HG02970 (cell line): Measurements from ENCODE around the gene ZSCAN18.
"Not testable (repeated sequence)": the region's sequence is repeated elsewhere in the genome, so short reads cannot be mapped to it uniquely, and the experiment has no call there.

ENCODE experiments used
- ATAC-seq: cut with Tn5 transposase; IDR thresholded peaks from one replicate; pipeline ENCODE4 v1.9.1; 2021; ENCODE audit warnings: mild to moderate bottlenecking, moderate library complexity, moderate number of reproducible peaks; ENCODE audit not compliant: unreplicated experiment, low FRiP score

Gene ZSCAN18

DNA sequence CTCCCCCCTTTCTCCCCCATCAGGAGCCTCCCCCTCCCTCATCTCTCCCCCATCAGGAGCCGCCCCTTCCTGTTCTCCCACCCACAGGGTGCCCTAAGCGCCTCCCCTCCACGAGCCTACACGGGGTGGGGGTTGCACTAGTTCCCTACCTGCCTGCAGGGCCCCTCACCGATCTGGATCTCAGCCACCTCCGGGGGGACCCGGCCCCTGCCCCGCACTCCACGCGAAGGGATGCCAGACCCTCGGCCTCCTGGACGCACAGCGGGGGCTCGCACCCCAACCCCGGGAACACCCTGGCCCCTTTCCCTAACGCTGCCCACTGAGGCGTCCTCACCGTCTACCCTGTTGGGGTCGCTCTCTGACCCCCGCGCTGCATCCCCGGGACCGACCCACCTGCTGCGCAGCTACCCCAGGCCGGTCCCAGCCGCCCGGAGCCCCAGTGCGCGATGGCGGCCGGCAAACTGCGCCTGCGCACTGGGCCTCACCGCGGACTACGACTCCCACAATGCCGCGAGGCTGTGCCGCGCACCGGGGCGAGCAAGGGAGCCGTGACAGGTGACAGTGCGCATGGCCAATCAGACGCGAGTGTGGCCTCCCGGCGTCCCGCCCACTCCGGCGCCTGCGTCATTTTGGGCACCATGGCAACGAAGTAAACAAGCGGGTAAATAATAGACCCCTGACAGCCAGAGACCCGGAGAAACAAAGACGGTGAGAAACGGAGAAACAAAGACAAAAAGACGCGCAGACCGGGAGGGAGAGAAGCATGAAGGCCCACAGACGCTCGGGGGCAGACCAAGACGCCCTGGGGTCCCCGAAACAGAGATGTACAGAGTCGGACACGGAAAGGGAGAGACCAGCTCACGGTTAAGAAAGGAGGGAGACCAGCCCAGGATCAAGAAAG lies at the start of gene ZSCAN18:
Gene ZSCAN18, minus strand, starts transcription at position 451 of the 901 bp plus-strand sequence. CDS start 7,964 bp downstream, outside the sequence.
- ATAC-seq = no peak

- not testable (repeated sequence) for ATAC-seq
Measured at GRCh38 chr19:58147475-58147874, 49.4 kb upstream of the ZSCAN18 start.

GRCh38 chr19:58145849-58146248 lies 47.8 kb upstream of the ZSCAN18 start:
- no peak for ATAC-seq

GRCh38 chr19:58134244-58134643 lies 36.2 kb upstream of the ZSCAN18 start:
- no peak for ATAC-seq

DNA sequence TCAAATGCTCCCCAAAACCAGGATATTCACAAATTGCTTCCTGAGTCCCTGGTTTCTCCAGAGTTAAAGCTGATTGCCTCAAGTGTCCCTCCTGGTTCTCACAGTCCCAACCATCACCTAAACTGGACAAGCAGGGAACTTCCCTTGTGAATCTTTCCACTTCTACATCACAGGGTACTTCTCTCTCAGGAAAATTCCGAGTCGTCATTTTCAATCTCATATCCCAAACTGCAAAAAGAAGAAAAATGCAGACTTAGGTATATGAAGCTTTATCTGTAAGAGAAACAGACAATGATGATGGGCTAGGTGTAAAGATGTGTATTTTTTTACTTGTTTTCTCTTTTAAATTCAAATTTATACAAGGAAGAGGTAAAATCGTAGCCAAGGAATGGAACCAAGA lies 31.3 kb upstream of the ZSCAN18 start:
- ATAC-seq = no peak

- ATAC-seq = no peak
Measured at GRCh38 chr19:58128041-58128685, 30.1 kb upstream of the ZSCAN18 start.

DNA sequence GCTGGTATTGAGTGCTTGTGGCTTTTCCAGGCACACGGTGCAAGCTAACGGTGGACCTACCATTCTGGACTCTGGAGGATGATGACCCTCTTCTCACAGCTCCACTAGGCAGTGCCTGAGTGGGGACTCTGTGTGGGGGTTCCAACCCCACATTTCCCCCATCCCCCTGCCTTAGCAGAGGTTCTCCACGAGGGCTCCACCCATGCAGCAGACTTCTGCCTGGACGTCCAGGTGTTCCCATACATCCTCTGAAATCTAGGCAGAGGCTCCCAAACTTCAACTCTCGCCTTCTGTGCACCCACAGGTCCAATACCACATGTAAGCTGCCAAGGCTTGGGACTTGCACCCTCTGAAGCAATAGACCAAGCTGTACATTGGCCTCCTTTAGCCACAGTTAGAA lies 25.3 kb upstream of the ZSCAN18 start:
- no peak for ATAC-seq

DNA sequence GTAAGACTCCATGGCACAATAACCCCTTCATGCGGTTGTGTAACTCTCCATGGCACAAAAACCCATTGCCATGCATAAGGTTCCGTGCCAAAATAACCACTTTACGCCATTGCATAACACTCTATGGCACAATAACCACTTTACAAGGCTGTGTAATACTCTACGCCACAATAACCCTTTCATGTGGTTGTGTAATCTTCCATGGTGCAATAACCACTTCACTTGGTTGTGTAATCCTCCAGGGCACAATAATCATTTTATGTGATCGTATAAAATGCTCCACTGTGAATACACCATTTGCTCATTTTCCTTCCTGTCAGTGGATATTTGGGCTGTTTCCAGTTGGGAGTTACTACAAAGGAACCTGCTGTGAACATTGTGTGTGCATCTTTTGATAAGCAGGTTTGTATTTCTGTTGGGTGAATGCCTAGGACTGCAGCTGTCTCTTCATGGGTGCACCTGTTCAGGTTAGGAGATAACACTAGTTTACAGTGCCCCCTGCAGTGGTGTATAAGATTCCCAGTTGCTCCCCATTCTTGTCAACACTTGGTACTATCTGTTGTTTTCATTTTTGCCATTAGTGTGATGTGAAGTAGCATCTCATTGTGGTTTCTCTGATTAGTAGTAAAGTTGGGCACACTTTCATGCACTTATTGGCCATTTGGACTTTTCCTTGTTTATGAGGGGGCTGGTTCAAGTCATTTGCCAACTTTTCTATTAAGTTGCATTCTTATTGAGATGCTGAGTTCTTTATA lies 21.1 kb upstream of the ZSCAN18 start:
- no peak for ATAC-seq

GRCh38 chr19:58117841-58118575 lies 20.0 kb upstream of the ZSCAN18 start:
- no peak for ATAC-seq

- no peak for ATAC-seq
Measured at GRCh38 chr19:58108546-58108817, 10.5 kb upstream of the ZSCAN18 start.

DNA sequence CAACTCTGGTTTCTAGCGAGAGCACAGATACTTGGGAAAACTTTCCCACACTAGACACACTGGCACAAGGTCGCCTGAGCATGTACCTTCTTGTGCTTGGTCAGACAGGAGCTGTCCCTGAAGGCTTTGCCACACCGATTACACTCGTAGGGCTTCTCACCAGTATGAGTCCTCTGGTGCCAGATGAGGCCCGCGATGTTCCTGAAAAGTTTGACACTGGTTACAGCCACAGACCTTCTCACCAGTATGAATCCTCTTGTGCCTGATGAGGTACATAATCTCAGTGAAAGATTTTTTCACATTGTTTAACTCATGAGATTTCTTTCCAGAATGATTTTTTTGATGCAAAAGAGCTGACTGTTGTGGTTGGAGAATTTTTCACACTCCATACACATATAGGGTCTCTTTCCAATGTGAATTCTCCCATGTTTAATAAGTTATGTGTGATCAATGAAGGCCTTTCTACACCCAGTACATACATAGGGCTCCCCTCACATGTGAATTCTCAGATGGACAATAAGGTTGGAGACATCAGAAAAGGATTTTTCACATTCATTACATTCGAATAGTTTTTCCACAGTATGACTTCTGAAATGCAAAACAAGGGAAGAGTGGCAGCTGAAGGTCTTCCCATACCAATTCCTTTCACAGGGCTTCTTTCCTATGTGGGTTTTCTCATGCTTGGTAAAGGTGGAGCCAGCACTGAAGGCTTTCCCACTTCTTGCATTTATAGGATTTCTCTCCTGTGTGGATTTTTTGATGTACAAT lies 9.9 kb upstream of the ZSCAN18 start:
- ATAC-seq = no peak

- ATAC-seq = no peak
Measured at GRCh38 chr19:58098682-58098998, 609 bp upstream of the ZSCAN18 start.

DNA sequence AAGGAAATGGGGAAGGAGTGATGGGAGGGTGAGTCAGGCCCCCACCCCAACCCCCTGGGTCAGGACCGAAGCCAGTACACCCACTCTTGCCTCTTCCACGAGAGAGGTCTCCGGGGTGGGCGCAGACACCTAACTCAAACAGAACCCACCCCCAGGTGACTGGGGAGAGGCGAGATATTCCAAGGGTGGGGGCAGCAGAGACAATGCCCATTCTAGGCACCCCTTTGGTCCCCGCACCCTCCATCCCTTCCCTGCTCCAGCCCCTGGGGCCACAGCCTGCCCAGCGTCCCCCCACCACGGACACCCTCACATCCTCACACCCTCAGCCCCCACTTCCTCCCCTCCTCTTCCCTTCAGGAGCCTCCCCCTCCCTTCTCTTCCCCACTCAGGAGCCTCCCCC lies 682 bp downstream of the ZSCAN18 start:
- no peak for ATAC-seq

DNA sequence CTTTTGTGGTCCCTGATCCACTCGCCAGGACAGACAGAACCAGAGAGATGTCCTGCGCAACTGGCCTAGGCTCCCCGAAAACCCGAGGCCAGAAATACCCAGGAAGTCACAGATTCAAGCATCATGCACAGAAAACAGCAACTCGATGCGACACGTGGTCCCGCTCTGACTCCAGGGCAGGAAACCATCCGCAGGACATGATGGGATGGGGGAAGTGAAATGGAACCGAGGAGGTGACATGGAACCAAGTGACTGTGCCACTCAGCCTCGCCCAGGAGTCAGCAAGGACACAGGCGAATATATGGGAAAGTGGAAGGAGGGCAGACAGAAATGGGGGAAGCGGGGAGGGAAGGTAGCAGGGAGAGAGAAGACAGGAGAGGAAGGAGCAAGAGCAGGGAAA lies 1.1 kb downstream of the ZSCAN18 start:
- ATAC-seq = no peak

- no peak for ATAC-seq
Measured at GRCh38 chr19:58095328-58095727, 2.7 kb downstream of the ZSCAN18 start.

- no peak for ATAC-seq
Measured at GRCh38 chr19:58093071-58093470, 5.0 kb downstream of the ZSCAN18 start.

DNA sequence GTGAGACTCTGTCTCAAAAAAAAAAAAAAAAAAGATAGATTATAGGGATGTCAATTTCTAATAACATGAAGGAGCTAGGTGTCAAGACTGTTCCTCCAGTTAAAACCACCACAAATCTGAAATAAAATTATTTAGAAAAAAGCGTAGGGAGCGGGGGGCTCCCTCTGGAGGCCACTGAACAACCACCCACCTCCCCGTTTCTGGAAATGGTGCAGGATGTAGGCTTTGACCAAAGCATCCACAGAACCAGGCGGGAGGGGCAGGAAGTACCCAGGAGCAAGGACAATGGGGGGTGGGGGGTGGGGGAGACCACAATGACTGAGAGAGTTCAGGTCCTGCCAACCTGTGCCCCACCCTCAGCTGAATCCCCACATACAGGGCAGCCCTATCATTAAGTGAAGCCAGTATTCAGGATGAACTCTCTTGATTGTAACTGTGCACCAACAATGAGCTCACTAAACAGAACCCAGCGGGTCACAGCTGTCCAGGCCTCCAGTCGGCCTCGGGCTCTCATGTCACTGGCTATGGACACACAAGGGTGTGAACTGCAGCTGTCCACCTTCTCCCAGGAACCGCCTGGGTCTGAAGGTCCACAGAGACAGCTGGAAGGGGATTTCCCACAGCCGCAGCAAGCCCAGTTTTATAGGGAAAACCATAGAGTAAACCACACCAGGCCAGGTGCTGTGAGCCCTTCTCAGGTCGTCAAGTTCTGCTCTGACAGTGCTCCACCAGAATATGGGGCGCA lies 6.6 kb downstream of the ZSCAN18 start:
- ATAC-seq = no peak

DNA sequence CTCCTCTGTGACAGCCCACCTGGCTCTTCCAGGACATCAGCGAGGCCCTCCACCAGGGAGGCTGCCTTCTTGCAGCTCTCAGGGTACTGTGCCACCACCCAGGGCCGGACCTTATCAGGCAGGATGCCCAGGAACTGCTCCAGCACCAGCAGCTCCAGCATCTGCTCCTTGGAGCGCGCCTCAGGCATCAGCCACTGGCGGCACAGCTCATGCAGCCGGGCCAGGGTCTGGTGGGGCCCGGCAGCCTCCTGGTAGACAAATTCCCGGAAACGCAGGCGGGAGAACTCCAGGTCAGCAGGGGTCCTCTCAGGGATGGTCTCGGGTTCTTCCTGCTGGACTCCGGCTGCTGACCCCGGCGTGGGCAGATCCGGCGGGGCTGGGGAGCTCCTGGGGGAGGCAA lies 8.2 kb downstream of the ZSCAN18 start:
- no peak for ATAC-seq

DNA sequence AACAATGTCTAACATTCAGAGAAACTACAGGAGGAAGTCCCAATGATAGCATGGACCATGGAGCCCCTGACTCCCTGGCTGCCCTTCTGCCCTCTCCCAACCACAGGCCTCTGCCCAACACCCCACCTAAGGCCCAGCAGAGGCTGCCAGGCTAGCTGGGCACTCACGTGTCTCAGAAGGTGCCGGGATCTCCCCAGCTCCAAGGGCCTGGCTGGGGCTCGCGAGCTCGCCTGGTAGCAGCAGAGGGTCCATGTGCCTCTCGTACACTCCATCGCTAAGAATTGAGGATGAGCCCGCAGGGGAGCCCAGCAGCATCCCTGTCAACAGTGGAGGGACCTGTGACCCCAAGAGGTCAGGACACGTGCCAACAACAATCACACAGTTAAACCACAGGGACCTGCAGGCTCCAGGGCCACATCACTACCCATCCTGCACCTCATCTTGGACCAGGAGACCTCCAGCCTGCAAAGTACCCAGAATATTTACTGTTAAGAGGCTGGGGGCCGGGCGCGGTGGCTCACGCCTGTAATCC lies 9.4 kb downstream of the ZSCAN18 start:
- no peak for ATAC-seq
